Germinal center (tissue), 1 donor: ENCODE data around the gene SERPINE3.

Experiments used
- DNase-seq: peaks from one replicate; pipeline ENCODE4 v3.0.0; 2012; ENCODE audit warnings: mixed read lengths, low spot score

Gene SERPINE3

DNA sequence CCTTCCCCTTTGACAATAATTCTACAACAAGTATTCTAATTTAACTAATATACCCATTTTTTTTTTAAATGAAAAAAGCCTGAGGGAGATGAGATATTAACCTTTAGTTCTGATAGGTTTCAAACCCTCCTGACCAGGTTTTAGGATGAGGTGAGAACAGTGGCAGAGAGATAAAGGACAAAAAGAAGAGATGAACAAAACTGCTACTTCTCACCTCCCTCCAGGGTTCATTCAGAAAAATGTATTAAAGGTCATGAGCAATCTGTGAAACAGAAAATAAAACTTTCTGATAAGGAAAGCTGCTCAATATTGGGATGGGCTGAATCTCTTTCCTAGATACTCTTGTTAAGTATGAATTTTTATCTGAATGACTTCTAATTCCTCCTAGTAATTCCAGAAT lies 24.1 kb downstream of the SERPINE3 start:
- DNase-seq, result no peak

GRCh38 chr13:51364404-51365008 lies 25.0 kb downstream of the SERPINE3 start:
- no peak for DNase-seq

DNA sequence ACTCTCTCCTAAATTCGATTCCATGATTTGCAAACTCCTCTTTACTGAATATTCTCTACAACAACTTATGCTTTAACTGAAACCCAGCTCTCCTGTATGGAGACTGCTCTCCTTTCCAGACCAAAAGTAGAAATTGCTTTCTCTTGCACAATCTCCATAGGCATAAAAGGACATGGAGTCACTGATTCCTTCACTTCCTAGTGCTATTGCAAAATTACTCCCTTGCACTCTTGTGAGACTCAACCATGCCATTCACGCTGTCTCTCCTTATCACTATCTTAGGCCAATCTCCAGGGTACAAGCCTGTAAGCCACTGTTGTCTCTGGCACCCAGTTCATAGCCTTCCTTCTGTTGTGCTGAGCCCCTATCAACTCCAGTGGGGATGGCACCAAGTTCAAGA lies 30.6 kb downstream of the SERPINE3 start:
- no peak for DNase-seq

DNA sequence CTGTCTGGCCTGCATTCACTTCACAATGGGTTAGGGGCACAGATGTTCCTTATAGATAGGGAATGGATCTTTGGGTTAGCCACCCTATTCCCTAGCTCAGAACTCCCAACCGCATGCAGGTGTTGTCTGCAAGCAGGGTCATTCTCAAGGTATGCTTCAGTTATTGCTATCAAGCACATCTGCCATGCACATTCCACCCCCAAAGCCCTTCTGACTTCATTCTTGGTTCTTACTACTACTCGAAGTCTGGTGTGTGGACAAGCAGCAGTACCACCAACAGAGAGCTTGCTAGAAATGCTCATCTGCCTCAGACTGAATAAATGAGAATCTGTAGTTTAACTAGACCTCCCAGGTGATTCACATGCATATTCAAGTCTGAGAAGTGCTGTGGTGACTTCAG lies 31.3 kb downstream of the SERPINE3 start:
- no peak for DNase-seq

DNA sequence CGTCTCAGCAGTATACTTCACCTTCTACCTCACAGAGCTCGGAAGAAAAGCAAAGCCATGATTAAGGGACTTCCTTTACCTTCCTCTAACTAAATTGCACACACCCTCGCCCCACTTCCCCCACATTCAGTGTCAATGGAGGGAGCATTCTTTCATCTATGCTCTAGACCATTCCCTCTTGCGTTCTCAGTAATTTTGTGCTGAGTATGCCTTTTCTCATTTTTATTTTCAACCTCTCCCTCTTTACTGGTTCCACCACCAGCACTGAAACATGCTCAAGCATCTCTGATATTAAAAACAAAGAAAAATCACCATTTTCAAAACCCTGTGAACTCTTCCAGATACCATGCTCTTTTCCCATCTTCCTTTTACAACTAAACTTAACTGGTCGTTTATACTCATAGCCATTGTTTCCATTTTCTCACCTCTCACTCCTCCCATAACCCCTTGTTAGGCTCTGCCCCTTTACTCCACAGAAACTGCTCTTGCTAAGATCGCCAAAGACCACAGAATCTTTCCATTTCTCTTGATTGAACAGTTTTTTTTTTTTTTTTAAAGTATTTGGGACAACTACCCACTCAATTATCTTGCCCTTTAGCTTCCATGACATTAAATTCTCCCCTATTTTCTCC lies 32.4 kb downstream of the SERPINE3 start:
- DNase-seq, result no peak

DNA sequence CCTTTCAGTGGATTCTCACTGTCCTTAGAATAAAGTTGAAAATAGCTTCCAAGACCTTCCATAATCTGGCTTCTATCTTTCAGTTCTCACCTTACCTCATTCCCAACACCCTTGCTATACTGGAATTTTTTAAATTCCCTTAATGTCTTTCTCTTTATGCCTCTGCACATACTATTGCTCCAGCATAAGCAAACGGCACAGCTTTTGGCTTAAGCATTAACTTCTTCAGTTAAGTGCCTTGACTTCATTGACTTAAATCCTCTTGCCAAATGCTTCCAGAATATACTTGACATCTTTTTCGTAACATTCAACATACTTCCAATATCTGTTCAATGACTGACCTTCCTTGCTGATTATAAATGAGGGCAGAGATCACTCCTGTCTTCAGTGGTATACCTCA lies 34.0 kb downstream of the SERPINE3 start:
- DNase-seq, result no peak

GRCh38 chr13:51380269-51380668 lies 40.8 kb downstream of the SERPINE3 start:
- DNase-seq, result no peak

- no peak for DNase-seq
These were observed 45.6 kb downstream of the SERPINE3 start for GRCh38 chr13:51385114-51385513.

DNA sequence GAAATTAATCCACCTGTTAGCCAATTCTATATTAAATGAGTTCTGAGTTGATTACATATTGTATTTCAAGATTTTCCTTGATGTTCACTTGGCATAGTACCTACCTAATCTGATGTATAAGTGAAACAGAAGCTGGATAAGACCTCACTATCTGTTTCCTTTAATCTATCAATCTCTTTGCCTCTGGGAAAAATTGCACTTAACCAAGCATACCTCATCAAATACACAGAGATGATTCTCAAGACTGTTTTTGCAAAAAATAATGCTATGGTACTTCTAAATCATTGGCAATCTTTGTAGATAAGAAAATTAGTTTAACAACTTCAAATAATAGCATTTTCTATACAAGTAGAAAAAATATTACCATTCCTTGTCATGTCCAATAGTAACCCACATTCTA lies 55.2 kb downstream of the SERPINE3 start:
- no peak for DNase-seq

- DNase-seq, result no peak
These were observed 56.9 kb downstream of the SERPINE3 start for GRCh38 chr13:51396352-51396751.

DNA sequence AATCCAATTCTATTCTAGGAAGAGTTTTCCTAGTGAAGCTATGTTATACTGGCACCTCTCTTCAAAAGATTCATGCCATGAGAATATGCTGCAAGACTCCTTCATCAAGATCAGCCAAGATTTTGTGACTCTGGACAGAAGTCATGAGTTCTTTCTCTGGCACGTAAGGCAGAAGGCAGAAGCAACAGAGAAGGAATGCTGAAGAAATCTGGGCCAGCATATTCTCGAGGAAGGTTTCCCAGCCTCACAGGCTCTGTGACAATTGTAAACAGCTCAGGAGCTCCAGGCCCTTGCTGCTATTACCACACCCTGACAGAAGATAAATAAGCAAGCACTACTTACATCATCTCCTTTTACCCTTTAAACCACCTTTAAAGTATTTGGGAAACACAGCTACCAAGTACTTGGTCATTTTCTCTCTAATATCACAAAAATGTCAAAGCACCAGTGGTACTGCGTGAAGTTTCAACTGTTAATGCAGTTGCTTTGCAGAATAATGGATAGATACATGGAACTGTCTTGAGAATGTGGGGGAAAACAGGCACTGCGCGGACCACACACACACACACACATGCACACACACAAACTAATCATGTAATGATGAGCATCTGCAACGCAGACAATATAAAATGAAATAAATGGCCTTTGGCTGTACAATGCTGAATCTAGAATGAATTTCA lies 57.9 kb downstream of the SERPINE3 start:
- DNase-seq, result no peak

- no peak for DNase-seq
These were observed 65.7 kb downstream of the SERPINE3 start for GRCh38 chr13:51405176-51405575.

DNA sequence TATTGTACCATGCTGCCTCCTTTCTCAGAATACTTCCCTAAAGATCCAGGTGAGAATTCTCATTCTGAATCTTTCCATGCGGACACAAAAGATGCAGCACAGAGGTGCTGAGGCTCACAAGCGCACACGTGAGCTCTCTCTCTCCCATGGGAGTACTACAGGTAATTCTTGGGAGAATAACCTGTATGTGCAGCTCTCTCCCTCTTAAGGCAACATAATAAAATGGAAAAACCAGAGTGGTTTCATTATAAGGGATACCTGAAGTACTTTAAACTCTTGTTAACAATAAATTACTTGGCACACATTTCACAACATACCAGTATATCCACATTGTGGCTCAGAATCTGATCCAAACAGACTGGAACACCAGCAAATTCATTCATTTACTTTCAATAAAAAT lies 72.9 kb downstream of the SERPINE3 start:
- DNase-seq, result no peak
